Measurements from ENCODE around the gene MCC.
"Not testable (repeated sequence)": the region's sequence is repeated elsewhere in the genome, so short reads cannot be mapped to it uniquely, and the experiment has no call there.

Gene MCC

DNA sequence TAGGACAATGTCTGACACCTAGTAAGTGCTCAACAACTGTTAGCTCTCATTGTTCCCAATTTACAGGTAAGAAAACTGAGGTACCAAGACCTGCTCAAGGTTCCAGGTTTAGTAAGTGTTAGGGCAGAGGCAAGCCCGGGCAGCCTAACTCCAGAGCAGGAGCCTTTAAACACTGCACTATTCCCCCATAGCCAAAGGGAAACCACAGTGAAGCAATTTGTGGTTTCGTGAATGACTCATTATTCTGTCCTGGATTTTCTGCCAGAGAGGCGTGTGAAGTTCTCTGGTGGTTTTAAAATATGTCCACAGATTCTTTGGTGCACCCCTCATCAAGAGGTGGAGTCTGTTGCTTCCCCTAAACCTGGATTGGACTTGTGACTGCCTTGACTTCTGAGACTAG lies 1.0 kb upstream of the MCC start:
- no peak for DNase-seq

GRCh38 chr5:113488645-113489184 lies 462 bp upstream of the MCC start:
- no peak for DNase-seq

DNA sequence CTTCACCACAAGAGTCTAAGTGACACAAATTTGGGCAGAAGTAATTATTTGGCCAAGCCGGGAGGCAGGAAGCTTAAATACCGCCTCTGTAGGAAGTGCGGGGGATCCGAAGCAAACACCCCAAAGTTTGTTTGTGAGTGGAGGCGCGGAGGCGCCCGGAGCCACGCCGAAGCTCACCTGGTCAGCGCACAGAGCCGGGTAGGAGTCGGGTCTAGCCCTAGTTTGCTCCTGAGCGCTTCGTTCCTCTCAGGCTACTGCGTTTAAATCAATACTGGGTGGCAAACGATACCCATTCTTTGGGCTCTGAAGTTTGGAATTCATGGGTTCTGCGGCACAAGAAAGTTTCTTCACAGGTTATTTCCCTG lies 855 bp downstream of the MCC start:
- no peak for DNase-seq

GRCh38 chr5:113480243-113480642 lies 8.0 kb downstream of the MCC start:
- DNase-seq = no peak

- no peak for DNase-seq
These were observed 9.6 kb downstream of the MCC start for GRCh38 chr5:113478691-113479090.

GRCh38 chr5:113474100-113474728 lies 14.0 kb downstream of the MCC start:
- no peak for DNase-seq

GRCh38 chr5:113463032-113463431 lies 25.2 kb downstream of the MCC start:
- DNase-seq = no peak

DNA sequence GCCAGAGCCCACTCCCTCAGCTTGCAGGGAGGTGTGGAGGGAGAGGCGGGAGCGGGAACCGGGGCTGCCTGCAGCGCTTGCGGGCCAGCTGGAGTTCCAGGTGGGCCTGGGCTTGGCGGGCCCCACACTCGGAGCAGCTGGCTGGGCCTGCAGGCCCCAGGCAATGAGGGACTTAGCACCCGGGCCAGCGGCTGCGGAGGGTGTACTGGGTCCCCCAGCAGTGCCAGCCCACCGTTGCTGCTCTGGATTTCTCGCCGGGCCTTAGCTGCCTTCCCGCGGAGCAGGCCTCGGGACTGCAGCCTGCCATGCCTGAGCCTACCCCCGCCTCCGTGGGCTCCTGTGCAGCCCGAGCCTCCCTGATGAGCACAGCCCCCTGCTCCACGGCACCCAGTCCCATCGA lies 31.1 kb downstream of the MCC start:
- DNase-seq = not testable (repeated sequence)

DNA sequence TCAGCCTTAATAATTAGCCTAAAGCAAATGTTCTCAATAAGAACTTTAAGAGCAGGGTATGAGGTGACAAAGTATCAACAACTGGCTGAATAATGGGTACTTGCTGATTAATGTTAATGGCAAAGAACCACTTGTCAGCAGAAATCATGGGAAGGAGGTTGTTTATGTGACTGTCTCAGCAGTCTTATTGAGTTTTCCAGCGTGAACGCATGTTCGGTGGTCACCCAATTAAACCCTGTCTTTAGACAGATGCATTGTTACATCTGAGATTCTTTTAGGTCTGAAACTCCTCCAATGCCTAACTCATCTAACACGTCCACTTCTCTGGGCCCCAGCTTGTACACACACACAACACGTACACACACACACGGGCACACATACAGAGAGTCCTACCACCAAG lies 35.3 kb downstream of the MCC start:
- DNase-seq = no peak

DNA sequence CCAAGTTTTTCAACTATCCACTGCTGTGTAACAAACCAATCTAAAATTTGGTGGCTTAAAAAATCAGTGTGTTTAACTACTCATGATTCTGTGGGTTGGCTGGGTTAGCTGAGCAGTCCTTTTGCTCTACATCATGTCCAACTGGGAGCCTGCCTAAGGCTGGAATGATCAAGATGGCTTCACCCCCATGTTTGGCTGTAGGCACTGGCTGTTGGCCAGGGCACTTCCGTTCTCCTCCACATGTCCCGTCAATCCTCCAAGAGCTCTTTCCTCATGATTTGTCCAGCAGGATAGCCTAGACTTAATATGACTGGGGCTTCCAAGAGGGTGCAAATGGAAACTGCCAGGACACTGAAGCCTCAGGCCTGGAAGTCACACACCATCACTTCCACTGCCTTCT lies 36.5 kb downstream of the MCC start:
- no peak for DNase-seq

- no peak for DNase-seq
These were observed 37.3 kb downstream of the MCC start for GRCh38 chr5:113450929-113451328.

DNA sequence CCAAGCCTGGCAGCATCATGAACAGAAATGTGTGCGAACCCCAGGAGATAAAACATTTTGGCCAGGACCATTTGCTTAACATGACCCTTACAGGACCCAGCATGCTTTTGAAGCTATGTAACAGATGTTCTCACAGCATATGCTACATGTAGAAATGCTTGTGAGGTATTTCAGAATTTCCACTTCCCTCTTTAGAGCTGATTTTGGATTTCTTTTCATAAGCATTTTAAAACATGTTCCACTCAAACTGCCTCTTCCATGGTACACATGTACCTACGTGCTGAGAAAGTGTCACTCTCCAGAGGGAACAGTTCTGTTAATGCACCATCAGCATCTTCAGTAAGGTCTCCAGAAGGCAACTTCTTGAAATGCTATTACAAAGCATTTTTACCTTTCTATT lies 37.8 kb downstream of the MCC start:
- DNase-seq = no peak

GRCh38 chr5:113448252-113448651 lies 40.0 kb downstream of the MCC start:
- no peak for DNase-seq

GRCh38 chr5:113447498-113448050 lies 40.7 kb downstream of the MCC start:
- no peak for DNase-seq

- DNase-seq = no peak
These were observed 41.8 kb downstream of the MCC start for GRCh38 chr5:113446358-113446927.

DNA sequence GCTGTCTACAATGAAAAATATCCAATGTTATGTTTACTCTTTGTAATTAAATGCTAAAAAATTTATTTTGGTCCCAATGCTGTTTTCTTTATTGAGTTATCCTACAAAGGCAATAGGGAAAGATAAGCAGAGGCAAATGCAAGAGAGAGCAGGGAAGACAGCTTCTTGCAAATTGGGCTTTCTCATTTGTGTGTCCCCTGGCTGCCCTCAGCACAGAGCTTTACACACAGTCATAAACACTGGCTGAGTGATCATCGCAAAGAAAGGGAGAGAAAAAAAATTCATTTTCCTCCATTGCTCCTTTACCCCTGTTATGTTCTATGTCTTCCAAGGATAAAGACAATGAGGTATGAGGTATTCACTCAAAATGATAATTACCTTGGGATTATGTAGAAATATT lies 51.1 kb downstream of the MCC start:
- DNase-seq = no peak

GRCh38 chr5:113435575-113435974 lies 52.7 kb downstream of the MCC start:
- no peak for DNase-seq

- no peak for DNase-seq
These were observed 53.4 kb downstream of the MCC start, which contains the start of gene TSSK1B for GRCh38 chr5:113434889-113435288. TSS of gene TSSK1B (minus strand) at chr5:113434989. CDS start at chr5:113434839, 150 bp downstream.

- DNase-seq = no peak
These were observed 54.2 kb downstream of the MCC start for GRCh38 chr5:113433862-113434612.

- no peak for DNase-seq
These were observed 55.2 kb downstream of the MCC start for GRCh38 chr5:113433071-113433470.

DNA sequence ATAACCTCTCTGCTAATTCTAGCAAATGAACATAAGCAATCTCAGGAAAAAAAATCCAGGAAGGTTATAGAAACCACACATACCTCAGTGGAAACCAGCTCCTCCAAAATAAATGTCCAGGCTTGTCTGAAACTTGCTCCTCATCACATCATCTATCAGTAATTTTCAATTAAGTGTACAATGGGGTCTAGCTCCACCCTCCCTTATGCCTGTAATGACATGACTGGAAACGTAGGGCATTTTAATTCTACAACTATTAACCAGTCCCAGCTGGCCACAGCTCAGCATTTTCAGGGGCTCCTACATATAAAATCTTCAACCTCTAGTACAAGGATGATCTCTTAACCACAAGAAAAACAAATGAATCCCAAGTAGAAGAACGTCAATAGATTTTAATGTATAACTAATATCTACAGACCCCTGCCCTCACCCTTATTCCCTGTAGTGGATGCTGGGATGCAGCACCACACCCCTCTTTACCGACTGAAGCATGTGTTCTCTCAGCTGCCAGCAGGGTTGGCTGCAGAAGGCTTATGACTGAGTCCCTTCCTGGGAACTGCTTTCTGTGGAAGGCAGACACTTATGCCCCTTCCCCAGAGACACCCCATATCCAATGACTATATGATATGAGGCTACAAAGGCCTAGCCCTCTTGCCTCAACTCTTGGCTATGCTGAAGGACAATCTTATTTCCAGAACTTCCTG lies 60.2 kb downstream of the MCC start:
- DNase-seq = no peak

DNA sequence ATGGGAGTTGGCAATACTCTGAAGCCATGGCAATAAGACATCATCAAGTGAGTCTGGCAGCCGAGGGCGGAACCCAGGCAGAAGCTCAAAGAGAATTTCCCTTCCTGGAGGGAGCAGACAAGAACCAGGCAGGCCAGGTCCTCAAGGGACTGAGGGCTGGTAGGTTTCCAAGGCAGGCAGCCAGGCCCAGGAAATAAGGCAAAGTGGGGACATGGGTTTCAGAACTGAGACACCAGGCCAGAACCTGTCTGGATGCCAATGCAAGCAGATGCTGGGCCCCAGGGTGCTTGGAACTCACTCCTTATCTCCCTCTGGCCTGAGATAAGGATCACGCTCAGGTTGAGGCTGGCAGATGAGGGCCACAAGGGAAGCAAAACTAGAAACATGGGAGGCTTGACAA lies 62.3 kb downstream of the MCC start:
- no peak for DNase-seq

GRCh38 chr5:113421693-113422092 lies 66.6 kb downstream of the MCC start:
- no peak for DNase-seq
